ENCODE measurements around the gene PPP3CA.

DNA sequence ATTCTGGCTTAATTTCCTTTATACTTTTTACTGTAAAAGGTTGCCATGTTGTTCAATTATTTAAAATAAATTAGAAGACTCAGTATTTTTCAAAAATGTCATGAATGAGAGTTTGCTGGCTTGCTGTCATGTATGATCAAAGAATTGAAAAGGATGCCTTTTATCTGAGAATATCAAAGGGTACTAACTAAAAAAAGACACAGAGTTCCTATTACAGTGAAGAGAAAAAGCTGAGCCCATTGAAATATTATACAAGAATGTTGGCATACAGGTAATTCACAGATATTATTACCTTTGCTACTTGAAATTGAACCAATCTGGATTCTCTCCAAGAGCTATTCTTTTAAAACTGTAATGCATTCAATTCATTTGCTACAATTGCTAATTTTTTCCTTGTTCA is 200.0 kb downstream of the PPP3CA start:
- TF ChIP-seq, protein P1, sequence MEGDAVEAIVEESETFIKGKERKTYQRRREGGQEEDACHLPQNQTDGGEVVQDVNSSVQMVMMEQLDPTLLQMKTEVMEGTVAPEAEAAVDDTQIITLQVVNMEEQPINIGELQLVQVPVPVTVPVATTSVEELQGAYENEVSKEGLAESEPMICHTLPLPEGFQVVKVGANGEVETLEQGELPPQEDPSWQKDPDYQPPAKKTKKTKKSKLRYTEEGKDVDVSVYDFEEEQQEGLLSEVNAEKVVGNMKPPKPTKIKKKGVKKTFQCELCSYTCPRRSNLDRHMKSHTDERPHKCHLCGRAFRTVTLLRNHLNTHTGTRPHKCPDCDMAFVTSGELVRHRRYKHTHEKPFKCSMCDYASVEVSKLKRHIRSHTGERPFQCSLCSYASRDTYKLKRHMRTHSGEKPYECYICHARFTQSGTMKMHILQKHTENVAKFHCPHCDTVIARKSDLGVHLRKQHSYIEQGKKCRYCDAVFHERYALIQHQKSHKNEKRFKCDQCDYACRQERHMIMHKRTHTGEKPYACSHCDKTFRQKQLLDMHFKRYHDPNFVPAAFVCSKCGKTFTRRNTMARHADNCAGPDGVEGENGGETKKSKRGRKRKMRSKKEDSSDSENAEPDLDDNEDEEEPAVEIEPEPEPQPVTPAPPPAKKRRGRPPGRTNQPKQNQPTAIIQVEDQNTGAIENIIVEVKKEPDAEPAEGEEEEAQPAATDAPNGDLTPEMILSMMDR (conservative IDR thresholded peaks at IDR 0.05; ENCODE audit: low read depth in 2 of 2) = no peak
- TF ChIP-seq, protein P2, sequence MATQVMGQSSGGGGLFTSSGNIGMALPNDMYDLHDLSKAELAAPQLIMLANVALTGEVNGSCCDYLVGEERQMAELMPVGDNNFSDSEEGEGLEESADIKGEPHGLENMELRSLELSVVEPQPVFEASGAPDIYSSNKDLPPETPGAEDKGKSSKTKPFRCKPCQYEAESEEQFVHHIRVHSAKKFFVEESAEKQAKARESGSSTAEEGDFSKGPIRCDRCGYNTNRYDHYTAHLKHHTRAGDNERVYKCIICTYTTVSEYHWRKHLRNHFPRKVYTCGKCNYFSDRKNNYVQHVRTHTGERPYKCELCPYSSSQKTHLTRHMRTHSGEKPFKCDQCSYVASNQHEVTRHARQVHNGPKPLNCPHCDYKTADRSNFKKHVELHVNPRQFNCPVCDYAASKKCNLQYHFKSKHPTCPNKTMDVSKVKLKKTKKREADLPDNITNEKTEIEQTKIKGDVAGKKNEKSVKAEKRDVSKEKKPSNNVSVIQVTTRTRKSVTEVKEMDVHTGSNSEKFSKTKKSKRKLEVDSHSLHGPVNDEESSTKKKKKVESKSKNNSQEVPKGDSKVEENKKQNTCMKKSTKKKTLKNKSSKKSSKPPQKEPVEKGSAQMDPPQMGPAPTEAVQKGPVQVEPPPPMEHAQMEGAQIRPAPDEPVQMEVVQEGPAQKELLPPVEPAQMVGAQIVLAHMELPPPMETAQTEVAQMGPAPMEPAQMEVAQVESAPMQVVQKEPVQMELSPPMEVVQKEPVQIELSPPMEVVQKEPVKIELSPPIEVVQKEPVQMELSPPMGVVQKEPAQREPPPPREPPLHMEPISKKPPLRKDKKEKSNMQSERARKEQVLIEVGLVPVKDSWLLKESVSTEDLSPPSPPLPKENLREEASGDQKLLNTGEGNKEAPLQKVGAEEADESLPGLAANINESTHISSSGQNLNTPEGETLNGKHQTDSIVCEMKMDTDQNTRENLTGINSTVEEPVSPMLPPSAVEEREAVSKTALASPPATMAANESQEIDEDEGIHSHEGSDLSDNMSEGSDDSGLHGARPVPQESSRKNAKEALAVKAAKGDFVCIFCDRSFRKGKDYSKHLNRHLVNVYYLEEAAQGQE (IDR thresholded peaks at IDR 0.05; ENCODE audit: unreplicated experiment) = no peak
- TF ChIP-seq EZH2phosphoT487 (IDR thresholded peaks at IDR 0.05; ENCODE audit: unreplicated experiment) (no peak), POLR2AphosphoS5 (IDR thresholded peaks at IDR 0.05; ENCODE audit: low read depth) (no peak), CREB1 (CRISPR knock-in tag; IDR thresholded peaks at IDR 0.05; ENCODE audit: low read depth) (no peak), EZH2 (IDR thresholded peaks at IDR 0.05; ENCODE audit: low read depth, unreplicated experiment) (no peak), JUNB (IDR thresholded peaks at IDR 0.05; ENCODE audit: unreplicated experiment) (no peak), NANOG (IDR thresholded peaks at IDR 0.05; ENCODE audit: borderline replicate concordance) (no peak), ZNF331 (CRISPR knock-in tag; IDR thresholded peaks at IDR 0.05; ENCODE audit: low read depth) (no peak), STAT1 (IDR thresholded peaks at IDR 0.05; ENCODE audit: unreplicated experiment) (no peak)
- TF ChIP-seq, protein P3, sequence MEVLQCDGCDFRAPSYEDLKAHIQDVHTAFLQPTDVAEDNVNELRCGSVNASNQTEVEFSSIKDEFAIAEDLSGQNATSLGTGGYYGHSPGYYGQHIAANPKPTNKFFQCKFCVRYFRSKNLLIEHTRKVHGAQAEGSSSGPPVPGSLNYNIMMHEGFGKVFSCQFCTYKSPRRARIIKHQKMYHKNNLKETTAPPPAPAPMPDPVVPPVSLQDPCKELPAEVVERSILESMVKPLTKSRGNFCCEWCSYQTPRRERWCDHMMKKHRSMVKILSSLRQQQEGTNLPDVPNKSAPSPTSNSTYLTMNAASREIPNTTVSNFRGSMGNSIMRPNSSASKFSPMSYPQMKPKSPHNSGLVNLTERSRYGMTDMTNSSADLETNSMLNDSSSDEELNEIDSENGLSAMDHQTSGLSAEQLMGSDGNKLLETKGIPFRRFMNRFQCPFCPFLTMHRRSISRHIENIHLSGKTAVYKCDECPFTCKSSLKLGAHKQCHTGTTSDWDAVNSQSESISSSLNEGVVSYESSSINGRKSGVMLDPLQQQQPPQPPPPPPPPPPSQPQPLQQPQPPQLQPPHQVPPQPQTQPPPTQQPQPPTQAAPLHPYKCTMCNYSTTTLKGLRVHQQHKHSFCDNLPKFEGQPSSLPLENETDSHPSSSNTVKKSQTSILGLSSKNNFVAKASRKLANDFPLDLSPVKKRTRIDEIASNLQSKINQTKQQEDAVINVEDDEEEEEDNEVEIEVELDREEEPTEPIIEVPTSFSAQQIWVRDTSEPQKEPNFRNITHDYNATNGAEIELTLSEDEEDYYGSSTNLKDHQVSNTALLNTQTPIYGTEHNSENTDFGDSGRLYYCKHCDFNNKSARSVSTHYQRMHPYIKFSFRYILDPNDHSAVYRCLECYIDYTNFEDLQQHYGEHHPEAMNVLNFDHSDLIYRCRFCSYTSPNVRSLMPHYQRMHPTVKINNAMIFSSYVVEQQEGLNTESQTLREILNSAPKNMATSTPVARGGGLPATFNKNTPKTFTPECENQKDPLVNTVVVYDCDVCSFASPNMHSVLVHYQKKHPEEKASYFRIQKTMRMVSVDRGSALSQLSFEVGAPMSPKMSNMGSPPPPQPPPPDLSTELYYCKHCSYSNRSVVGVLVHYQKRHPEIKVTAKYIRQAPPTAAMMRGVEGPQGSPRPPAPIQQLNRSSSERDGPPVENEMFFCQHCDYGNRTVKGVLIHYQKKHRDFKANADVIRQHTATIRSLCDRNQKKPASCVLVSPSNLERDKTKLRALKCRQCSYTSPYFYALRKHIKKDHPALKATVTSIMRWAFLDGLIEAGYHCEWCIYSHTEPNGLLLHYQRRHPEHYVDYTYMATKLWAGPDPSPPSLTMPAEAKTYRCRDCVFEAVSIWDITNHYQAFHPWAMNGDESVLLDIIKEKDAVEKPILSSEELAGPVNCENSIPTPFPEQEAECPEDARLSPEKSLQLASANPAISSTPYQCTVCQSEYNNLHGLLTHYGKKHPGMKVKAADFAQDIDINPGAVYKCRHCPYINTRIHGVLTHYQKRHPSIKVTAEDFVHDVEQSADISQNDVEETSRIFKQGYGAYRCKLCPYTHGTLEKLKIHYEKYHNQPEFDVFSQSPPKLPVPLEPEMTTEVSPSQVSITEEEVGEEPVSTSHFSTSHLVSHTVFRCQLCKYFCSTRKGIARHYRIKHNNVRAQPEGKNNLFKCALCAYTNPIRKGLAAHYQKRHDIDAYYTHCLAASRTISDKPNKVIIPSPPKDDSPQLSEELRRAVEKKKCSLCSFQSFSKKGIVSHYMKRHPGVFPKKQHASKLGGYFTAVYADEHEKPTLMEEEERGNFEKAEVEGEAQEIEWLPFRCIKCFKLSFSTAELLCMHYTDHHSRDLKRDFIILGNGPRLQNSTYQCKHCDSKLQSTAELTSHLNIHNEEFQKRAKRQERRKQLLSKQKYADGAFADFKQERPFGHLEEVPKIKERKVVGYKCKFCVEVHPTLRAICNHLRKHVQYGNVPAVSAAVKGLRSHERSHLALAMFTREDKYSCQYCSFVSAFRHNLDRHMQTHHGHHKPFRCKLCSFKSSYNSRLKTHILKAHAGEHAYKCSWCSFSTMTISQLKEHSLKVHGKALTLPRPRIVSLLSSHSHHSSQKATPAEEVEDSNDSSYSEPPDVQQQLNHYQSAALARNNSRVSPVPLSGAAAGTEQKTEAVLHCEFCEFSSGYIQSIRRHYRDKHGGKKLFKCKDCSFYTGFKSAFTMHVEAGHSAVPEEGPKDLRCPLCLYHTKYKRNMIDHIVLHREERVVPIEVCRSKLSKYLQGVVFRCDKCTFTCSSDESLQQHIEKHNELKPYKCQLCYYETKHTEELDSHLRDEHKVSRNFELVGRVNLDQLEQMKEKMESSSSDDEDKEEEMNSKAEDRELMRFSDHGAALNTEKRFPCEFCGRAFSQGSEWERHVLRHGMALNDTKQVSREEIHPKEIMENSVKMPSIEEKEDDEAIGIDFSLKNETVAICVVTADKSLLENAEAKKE (CRISPR knock-in tag; IDR thresholded peaks at IDR 0.05) = no peak
- TF ChIP-seq, protein P4, sequence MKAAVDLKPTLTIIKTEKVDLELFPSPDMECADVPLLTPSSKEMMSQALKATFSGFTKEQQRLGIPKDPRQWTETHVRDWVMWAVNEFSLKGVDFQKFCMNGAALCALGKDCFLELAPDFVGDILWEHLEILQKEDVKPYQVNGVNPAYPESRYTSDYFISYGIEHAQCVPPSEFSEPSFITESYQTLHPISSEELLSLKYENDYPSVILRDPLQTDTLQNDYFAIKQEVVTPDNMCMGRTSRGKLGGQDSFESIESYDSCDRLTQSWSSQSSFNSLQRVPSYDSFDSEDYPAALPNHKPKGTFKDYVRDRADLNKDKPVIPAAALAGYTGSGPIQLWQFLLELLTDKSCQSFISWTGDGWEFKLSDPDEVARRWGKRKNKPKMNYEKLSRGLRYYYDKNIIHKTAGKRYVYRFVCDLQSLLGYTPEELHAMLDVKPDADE (IDR thresholded peaks at IDR 0.05) = no peak
